Peyer's patch (tissue), 4 donors: ENCODE data around the gene TMEM239.

Experiments
- CTCF ChIP-seq, 6 experiments: fragments of 450-650 bp in 4 of 6; fragments of 200-600 bp in 2 of 6; sonication (generic) in 1 of 6; IDR thresholded peaks; one replicate each; pipeline ENCODE4 v1.5.1; 2017 to 2019; ENCODE audit warnings: antibody characterized with exemption in 6 of 6, mild to moderate bottlenecking in 3 of 6, moderate library complexity in 1 of 6
- POLR2A ChIP-seq, 2 donors: fragments of 450-650 bp; IDR thresholded peaks; one replicate each; pipeline ENCODE4 v1.5.1; 2017; ENCODE audit warnings: antibody characterized with exemption in 2 of 2, mild to moderate bottlenecking in 2 of 2, moderate library complexity in 2 of 2

DNA sequence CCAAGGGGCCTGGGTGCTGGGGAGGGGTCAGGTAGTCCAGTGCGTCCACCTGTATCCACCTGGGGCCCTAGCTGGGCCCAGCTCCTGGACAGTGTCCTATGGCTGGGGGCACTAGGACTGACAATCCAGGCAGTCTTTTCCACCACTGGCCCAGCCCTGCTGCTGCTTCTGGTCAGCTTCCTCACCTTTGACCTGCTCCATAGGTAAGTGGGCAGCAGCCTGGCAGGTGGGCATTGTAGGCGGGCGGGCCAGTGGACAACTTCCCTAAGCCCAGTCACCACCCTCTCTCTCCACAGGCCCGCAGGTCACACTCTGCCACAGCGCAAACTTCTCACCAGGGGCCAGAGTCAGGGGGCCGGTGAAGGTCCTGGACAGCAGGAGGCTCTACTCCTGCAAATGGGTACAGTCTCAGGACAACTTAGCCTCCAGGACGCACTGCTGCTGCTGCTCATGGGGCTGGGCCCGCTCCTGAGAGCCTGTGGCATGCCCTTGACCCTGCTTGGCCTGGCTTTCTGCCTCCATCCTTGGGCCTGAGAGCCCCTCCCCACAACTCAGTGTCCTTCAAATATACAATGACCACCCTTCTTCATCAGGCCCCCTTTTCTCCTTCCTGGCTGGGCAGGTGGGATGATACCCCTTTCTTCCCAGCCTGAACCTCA, 793 bp upstream of the TMEM239 start:
- no peak for TF ChIP-seq CTCF (IDR thresholded peaks at IDR 0.05)
- no peak for TF ChIP-seq POLR2A (IDR thresholded peaks at IDR 0.05)
